Nephron progenitor cell (in vitro differentiated cells): ENCODE data around the gene FUT7.
A peak's percentile ranks its signal among the peaks of the same experiment; 100 is the strongest.

Experiments used
- DNase-seq: peaks from one replicate; pipeline ENCODE4 v3.0.0; 2021
- H3K27ac Mint-ChIP-seq: 2 replicates; pipeline ENCODE4 v1.8.0; 2021; ENCODE audit warnings: mild to moderate bottlenecking, moderate library complexity, mixed read lengths
- H3K27me3 Mint-ChIP-seq: 2 replicates; pipeline ENCODE4 v1.8.0; 2021; ENCODE audit warnings: mild to moderate bottlenecking, low read depth, mixed read lengths; ENCODE audit not compliant: poor library complexity
- H3K36me3 Mint-ChIP-seq: 2 replicates; pipeline ENCODE4 v1.8.0; 2021; ENCODE audit warnings: low read depth, mixed read lengths
- H3K4me1 Mint-ChIP-seq: 2 replicates; pipeline ENCODE4 v1.8.0; 2021; ENCODE audit warnings: mixed read lengths
- H3K4me3 Mint-ChIP-seq: 2 replicates; pipeline ENCODE4 v1.8.0; 2021; ENCODE audit warnings: mild to moderate bottlenecking, moderate library complexity, mixed read lengths
- H3K9me3 Mint-ChIP-seq: 2 replicates; pipeline ENCODE4 v1.8.0; 2021; ENCODE audit warnings: mild to moderate bottlenecking, moderate library complexity, mixed read lengths
- CTCF ChIP-seq: fragments of 200-600 bp; sonication (generic); IDR thresholded peaks from 2 replicates; pipeline ENCODE4 v1.5.0; 2021; ENCODE audit warnings: antibody characterized with exemption

Gene FUT7

GRCh38 chr9:137045294-137046087 is 13.6 kb upstream of the FUT7 start:
- H3K9me3 Mint-ChIP-seq, result no peaks in the 10 kb centered on the region
- no peak for TF ChIP-seq CTCF
- H3K4me3 Mint-ChIP-seq, result peak overlapping the region; percentile 68
- H3K4me1 Mint-ChIP-seq, result no peaks in the 10 kb centered on the region
- peak; percentile 61 for DNase-seq
- no peak overlapping the region for H3K27ac Mint-ChIP-seq
- H3K27me3 Mint-ChIP-seq, result peaks cover 74% of the 10 kb centered on the region
- H3K36me3 Mint-ChIP-seq, result no peaks in the 10 kb centered on the region

GRCh38 chr9:137044502-137045177 is 12.8 kb upstream of the FUT7 start:
- TF ChIP-seq CTCF, result no peak
- peak overlapping the region; percentile 59 for H3K4me3 Mint-ChIP-seq
- H3K27ac Mint-ChIP-seq, result no peak overlapping the region
- DNase-seq, result no peak
- no peaks in the 10 kb centered on the region for H3K36me3 Mint-ChIP-seq
- no peaks in the 10 kb centered on the region for H3K4me1 Mint-ChIP-seq
- no peaks in the 10 kb centered on the region for H3K9me3 Mint-ChIP-seq
- peaks cover 66% of the 10 kb centered on the region for H3K27me3 Mint-ChIP-seq

- H3K36me3 Mint-ChIP-seq, result no peaks in the 10 kb centered on the region
- no peak overlapping the region for H3K27ac Mint-ChIP-seq
- no peaks in the 10 kb centered on the region for H3K4me1 Mint-ChIP-seq
- no peaks in the 10 kb centered on the region for H3K9me3 Mint-ChIP-seq
- no peak overlapping the region for H3K4me3 Mint-ChIP-seq
- no peak for TF ChIP-seq CTCF
- DNase-seq, result no peak
- H3K27me3 Mint-ChIP-seq, result peaks cover 60% of the 10 kb centered on the region
Measured at GRCh38 chr9:137044037-137044436, 12.1 kb upstream of the FUT7 start.

GRCh38 chr9:137042751-137043727 is 11.2 kb upstream of the FUT7 start:
- H3K4me1 Mint-ChIP-seq, result no peaks in the 10 kb centered on the region

GRCh38 chr9:137041124-137041523 is 9.2 kb upstream of the FUT7 start:
- no peak for DNase-seq
- no peaks in the 10 kb centered on the region for H3K36me3 Mint-ChIP-seq
- TF ChIP-seq CTCF, result no peak
- no peak overlapping the region for H3K4me3 Mint-ChIP-seq
- no peak overlapping the region for H3K27ac Mint-ChIP-seq
- no peaks in the 10 kb centered on the region for H3K4me1 Mint-ChIP-seq
- no peaks in the 10 kb centered on the region for H3K9me3 Mint-ChIP-seq
- H3K27me3 Mint-ChIP-seq, result peaks cover 35% of the 10 kb centered on the region

More at GRCh38 chr9:137042751-137043727, 11.2 kb upstream of the FUT7 start:
- peaks cover 50% of the 10 kb centered on the region for H3K27me3 Mint-ChIP-seq
- H3K9me3 Mint-ChIP-seq, result no peaks in the 10 kb centered on the region
- TF ChIP-seq CTCF, result no peak
- H3K36me3 Mint-ChIP-seq, result no peaks in the 10 kb centered on the region
- H3K27ac Mint-ChIP-seq, result no peak overlapping the region
- DNase-seq, result no peak
- no peak overlapping the region for H3K4me3 Mint-ChIP-seq
